NK-92 (cell line): ENCODE measurements around the gene SEPSECS.

Source experiments
- DNase-seq: peaks from one replicate; lab custom pipeline; 2025; ENCODE audit not compliant: unreplicated experiment; lab: John Stamatoyannopoulos, UW

Gene SEPSECS

DNA sequence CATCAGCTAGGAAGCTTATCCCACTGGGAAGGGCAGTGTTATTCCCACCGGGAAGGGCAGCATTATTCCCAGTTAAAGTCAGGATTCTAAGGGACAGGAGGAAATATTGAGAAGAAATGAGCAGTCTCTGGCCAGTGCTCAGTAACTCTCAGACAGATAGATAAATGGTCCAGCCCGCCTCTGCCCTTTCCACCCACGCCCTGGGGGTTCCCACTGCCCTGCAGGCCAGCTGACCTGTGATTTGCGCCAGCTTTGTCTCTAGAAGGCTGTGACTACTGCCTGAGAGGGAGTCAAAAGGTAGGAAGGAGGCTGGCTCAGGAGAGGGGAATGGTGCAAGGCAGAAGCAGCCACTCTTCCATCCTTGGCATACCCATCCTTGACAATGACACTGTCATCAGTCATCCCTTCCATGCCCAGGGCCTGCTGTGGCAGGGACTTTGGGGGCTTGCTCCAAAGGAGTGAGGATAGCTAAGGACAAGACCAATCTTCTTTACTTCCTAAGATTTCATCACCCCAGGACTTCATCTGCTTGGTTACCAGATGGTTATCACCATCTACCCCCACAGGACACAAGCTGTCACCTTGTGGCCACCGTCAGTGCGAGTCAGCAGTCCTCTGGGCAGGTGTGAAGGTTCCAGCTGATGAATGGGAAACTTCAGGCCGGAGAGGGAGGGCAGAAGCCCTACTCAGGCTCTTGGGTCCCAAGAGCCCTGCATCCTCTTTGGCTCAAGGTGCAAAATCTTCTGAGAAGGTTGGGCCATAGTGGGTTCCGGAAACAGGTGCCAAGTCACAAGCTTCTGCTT lies 49.5 kb downstream of the SEPSECS start:
- DNase-seq, result no peak

GRCh38 chr4:25109511-25109910 lies 50.7 kb downstream of the SEPSECS start:
- DNase-seq, result no peak

DNA sequence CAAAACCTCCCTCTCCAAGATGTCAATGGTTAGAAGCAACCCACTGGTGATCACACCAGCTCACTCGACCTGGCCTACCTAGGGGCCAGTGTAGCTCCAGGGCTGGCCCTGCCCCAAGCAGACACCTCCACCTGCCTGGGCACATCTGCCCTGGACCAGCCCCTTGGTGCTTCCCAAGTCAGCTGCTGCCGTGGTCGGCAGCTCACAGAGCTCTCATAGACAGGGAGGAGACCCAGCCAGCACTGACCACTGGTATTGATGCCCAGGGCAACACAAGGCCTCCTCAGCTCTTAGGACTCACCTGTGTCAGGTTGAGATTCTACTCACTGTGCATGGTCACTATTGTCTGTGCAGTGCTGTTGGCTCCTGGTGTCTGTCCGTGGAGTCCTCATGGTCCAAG lies 51.7 kb downstream of the SEPSECS start:
- DNase-seq, result no peak

GRCh38 chr4:25107827-25108516 lies 52.3 kb downstream of the SEPSECS start:
- DNase-seq, result no peak

GRCh38 chr4:25106363-25107151 lies 53.7 kb downstream of the SEPSECS start:
- no peak for DNase-seq

DNA sequence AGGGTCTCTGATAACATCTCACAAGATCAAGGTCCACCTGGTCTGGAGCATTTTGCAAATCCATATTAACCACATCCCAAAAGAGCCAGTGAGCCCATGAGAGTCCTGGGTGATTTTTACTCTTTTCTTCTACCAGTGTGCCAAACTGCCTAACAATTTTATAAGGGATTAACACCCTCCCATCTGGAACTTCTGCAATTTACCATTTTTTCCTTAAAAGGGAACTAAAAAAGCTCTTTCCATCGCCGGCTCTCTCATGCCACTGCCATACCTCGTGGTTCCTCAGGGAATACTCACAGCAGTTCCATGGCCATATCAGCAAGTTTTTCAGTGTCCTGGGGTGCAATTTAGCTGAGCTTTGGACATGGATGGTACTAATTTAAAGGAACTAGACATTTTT lies 55.7 kb downstream of the SEPSECS start:
- DNase-seq, result no peak

GRCh38 chr4:25103418-25103817 lies 56.8 kb downstream of the SEPSECS start:
- no peak for DNase-seq

DNA sequence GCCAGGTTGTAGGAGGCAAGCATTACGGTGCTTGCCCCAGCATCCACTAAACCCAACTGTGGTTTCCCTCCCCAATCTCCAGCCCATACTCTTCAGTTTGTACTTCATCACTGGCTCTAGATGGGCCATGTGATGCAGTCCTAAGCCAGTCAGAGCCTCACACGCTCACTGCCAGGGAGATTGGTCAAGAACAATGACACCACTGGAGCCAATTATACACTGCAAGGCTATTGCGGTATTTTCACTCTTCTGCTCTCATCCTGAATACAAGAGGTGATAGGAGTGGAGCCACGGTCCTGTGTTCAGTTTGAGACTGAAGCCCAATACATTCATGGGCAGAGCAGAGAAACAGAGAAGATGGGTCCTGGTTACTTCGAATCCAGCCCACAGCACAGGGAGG lies 58.4 kb downstream of the SEPSECS start:
- no peak for DNase-seq

GRCh38 chr4:25100710-25101109 lies 59.5 kb downstream of the SEPSECS start:
- no peak for DNase-seq

DNA sequence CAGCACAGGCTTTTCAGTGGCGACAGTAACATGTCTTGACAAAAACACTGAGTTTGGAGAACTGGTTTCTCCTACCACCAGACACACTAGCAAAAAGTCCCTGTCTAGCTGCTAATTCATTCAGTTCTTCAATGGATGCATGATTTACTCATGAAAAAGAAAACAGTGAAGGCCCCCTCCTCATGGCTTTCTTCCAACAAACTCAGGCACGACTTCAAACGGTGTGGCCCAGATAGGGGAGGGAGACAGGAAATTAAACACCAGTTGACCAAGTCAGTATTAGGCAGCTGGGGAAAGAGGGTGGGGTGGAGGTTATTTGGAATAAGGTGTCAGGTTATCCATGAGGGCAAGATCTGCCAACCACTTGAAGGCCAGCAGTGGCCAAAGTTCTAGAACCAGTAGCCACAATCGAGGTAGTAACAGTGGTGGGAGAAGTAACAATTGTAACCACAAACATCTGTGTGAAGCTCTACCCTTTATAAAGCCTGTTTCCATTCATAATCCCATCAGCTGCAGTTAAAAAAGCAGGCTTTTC lies 60.2 kb downstream of the SEPSECS start:
- DNase-seq, result no peak

- DNase-seq, result no peak
Measured at GRCh38 chr4:25098964-25099891, 61.0 kb downstream of the SEPSECS start.

- no peak for DNase-seq
Measured at GRCh38 chr4:25096981-25097443, 63.2 kb downstream of the SEPSECS start.

DNA sequence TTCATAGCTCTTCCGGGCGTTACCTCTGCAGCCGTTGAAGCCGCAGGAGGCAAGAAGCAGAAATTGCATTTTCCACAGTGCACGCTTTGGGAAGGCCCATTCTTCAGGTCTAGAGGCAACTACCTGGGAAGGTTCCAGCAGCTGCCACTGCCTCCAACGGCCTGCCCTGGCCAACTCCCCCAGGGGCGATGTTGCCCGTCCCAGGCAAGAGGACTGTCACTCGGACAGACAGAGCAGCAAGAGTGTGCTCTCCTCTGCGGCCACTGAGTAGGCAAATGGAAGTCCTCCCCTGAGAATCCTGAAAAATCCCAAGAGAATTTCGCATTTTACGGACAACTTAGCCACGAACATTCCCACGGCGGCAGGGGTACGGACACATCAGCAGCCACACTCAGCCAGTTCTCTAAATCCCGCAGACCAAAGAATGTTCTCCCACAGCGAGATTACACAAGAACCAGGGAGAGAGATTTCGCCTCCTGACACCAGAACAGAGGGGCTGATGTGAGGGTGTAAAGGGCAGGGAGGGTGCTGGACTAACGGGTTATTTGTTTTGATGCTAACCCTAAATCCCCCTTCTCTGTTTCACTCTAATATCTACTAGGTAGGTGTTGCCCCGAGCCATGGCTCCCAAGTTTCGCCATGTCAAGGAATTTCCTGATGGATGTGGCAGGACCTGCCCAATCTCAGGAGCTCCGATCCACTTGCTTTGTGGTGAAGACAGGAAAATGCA lies 63.8 kb downstream of the SEPSECS start:
- DNase-seq, result no peak

DNA sequence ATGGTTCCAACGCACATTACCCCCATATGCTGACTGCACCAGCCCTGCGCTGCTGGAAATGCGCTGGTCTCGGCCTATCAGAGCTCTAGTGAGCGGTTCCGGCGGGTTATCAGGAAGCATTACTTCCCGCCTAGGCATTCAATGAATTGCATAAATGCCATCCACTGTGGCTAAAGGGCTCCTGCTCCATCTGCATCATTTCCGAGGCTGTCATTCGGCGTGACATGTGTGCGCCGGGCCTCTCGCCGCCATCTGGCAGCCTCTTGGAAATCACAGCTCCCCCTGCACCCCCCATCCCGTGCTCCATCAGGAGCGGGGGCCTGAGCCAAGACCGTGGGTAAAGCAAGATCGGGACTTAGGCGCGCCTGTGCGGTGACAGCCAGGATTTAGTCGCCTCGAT lies 64.4 kb downstream of the SEPSECS start:
- no peak for DNase-seq

GRCh38 chr4:25092139-25092538 lies 68.1 kb downstream of the SEPSECS start:
- no peak for DNase-seq

DNA sequence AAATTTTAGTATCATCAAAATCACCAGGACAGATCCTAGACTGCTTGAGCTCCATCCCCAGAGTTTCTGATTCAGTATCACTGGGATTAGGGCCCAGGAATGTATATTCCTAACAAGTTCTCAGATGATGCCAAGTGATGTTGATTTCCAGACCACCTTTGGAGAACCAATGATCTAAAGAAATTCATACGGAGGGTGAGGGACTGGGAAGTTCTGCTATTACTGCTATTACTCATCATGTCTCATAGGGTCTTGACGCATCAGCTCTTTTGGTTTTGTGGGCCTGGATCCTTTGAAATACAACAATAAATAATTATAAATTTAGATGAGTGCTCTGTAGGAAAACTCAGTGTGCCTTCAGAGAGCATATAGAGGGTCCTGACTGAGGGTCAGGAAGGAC lies 69.7 kb downstream of the SEPSECS start:
- DNase-seq, result no peak

- DNase-seq, result no peak
Measured at GRCh38 chr4:25089051-25089763, 71.0 kb downstream of the SEPSECS start.

DNA sequence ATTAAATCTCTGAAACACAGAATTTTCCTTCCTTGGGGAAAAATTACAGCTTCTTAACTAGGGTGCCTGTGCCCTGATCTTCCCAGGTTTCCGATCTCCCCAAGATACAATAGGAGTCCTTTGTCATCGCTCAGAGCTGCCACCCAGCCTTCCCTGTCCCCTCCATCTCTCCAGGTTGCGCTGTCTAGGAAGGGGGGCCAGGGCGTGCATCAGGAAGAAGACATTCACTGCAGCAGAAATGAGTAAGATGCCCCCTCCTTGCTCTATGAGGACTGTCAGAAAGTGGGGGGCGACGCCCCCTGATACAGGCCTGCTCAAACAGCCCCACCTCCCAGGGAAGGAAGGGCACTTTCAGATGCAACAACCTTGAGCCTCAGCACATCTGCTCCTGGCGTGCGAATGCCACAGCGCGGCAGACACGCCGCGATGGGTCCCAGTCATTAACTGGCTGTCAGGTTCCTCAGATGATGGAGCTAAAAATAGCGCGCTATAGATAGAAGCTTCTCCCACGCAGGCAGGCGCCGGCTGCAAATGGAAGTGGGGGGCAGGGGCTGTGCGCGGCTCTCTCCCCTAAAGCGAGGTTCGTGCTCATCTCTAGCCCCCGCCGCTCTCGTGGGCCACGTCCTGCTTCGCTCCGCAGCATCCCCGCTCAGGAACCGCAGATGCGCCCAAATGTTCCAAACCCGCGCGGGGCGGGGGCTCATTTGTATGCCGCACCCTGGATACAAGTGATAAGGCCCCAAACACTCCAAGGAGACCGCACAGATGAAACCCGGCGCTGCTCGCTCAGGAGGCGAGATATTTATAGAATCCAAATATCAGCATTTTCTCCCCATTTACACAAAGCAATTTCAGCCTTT lies 71.9 kb downstream of the SEPSECS start:
- DNase-seq, result no peak
